HepG2 (cell line): ENCODE data around the gene C11orf91. TPM values are rescaled to one million over a fixed set of nuclear protein-coding genes. Genes with fewer than 3 reads are reported as not detected.

ENCODE experiments used
- CC2D1A ChIP-seq: sonication (generic); formaldehyde crosslinking; IDR thresholded peaks from 2 replicates; pipeline ENCODE4 v1.8.1; 2023; ENCODE audit warnings: mild to moderate bottlenecking, missing genetic modification reagents
- CEBPB ChIP-seq: IDR thresholded peaks from 2 replicates; pipeline ENCODE4 v1.6.1; 2011; ENCODE audit warnings: low read depth, low read length, improper control_type of control experiment, borderline replicate concordance
- JUND ChIP-seq: sonication (generic); formaldehyde crosslinking; IDR thresholded peaks from 2 replicates; pipeline ENCODE4 v1.8.0; 2022; ENCODE audit warnings: mild to moderate bottlenecking, missing genetic modification reagents
- MYC ChIP-seq: sonication (generic); formaldehyde crosslinking; IDR thresholded peaks from 2 replicates; pipeline ENCODE4 v1.9.0; 2021; ENCODE audit warnings: missing genetic modification reagents, borderline replicate concordance
- PAWR ChIP-seq: sonication (generic); formaldehyde crosslinking; IDR thresholded peaks from 2 replicates; pipeline ENCODE4 v1.4.0; 2020; ENCODE audit warnings: missing genetic modification reagents, mild to moderate bottlenecking, borderline replicate concordance
- RBM22 ChIP-seq: fragments of 200-400 bp; formaldehyde crosslinking; optimal IDR thresholded peaks from 2 replicates; pipeline ENCODE3; 2017; ENCODE audit warnings: mild to moderate bottlenecking, low read length, moderate library complexity
- RFX1 ChIP-seq: fragments of 450-650 bp; IDR thresholded peaks from 2 replicates; pipeline ENCODE4 v1.6.1; 2017
- SMAD1 ChIP-seq: sonication (generic); formaldehyde crosslinking; IDR thresholded peaks from 2 replicates; pipeline ENCODE4 v1.4.0; 2020; ENCODE audit warnings: missing genetic modification reagents, low read depth, mild to moderate bottlenecking, borderline replicate concordance
- ZEB1 ChIP-seq: IDR thresholded peaks from 2 replicates; pipeline ENCODE4 v1.6.1; 2012; ENCODE audit warnings: mild to moderate bottlenecking, low read depth, inconsistent platforms; ENCODE audit not compliant: insufficient replicate concordance
- ZMYM2 ChIP-seq: sonication (generic); formaldehyde crosslinking; IDR thresholded peaks from 2 replicates; pipeline ENCODE4 v1.8.0; 2022; ENCODE audit warnings: mild to moderate bottlenecking, missing genetic modification reagents
- ZNF3 ChIP-seq: IDR thresholded peaks from 2 replicates; pipeline ENCODE4 v1.7.0; 2017; ENCODE audit warnings: inconsistent platforms
- ZNF326 ChIP-seq: sonication (generic); formaldehyde crosslinking; IDR thresholded peaks from 2 replicates; pipeline ENCODE4 v1.4.0; 2020; ENCODE audit warnings: missing genetic modification reagents, borderline replicate concordance
- ZNF589 ChIP-seq: sonication (generic); formaldehyde crosslinking; conservative IDR thresholded peaks from 2 replicates; pipeline ENCODE4 v1.8.0; 2022; ENCODE audit warnings: mild to moderate bottlenecking, moderate library complexity, missing genetic modification reagents
- ZNF614 ChIP-seq: IDR thresholded peaks from 2 replicates; pipeline ENCODE4 v1.6.1; 2018; ENCODE audit warnings: missing biosample characterization, missing genetic modification reagents, inconsistent platforms, borderline replicate concordance
- polyA plus RNA-seq, 8 experiments: library from polyadenylated mRNA; depleted of rRNA in 3 of 8; stranded (reverse) in 7 of 8; unstranded in 1 of 8; fragments of >200 nt; fragmentation: Illumina TruSeq in 4 of 8; extraction: Trizol in 4 of 8; gene quantifications; 2 replicates each; pipeline versions ENCODE4 v1.2.1 to v1.2.3, GENCODE V29; 2011 to 2016; ENCODE audit warnings: low read depth in 4 of 8, missing spikeins in 1 of 8, mixed read lengths in 1 of 8; ENCODE audit not compliant: insufficient read depth in 1 of 8
- total RNA-seq, 5 experiments: library from RNA; depleted of rRNA; stranded (reverse); fragments of >200 nt; fragmentation: Illumina TruSeq; extraction: Trizol; gene quantifications; 2 replicates each; pipeline ENCODE4 v1.2.3, GENCODE V29; 2016; ENCODE audit warnings: low read depth in 1 of 5
- TF ChIP-seq, protein P1 (sequence below): sonication (generic); formaldehyde crosslinking; IDR thresholded peaks from 2 replicates; pipeline ENCODE4 v1.8.0; 2022; ENCODE audit warnings: low read depth, missing genetic modification reagents
- TF ChIP-seq, protein P2 (sequence below): sonication (generic); formaldehyde crosslinking; IDR thresholded peaks from 2 replicates; pipeline ENCODE4 v1.5.0; 2020; ENCODE audit warnings: missing genetic modification reagents
- TF ChIP-seq, protein P3 (sequence below): sonication (generic); formaldehyde crosslinking; IDR thresholded peaks from 2 replicates; pipeline ENCODE4 v1.8.0; 2022; ENCODE audit warnings: missing genetic modification reagents, mild to moderate bottlenecking, moderate library complexity, borderline replicate concordance
- TF ChIP-seq, protein P4 (sequence below): sonication (generic); formaldehyde crosslinking; IDR thresholded peaks from 2 replicates; pipeline ENCODE4 v1.4.0; 2020; ENCODE audit warnings: missing genetic modification reagents, borderline replicate concordance
- TF ChIP-seq, protein P5 (sequence below): IDR thresholded peaks from 2 replicates; pipeline ENCODE4 v1.6.1; 2016; ENCODE audit warnings: missing genetic modification reagents, missing compliant biosample characterization
- TF ChIP-seq, protein P6 (sequence below): sonication (generic); formaldehyde crosslinking; IDR thresholded peaks from 2 replicates; pipeline ENCODE4 v1.5.0; 2020; ENCODE audit warnings: mild to moderate bottlenecking, missing genetic modification reagents, borderline replicate concordance

Gene C11orf91
- total and polyA plus RNA-seq, 2 of the 13 experiments (the other 11 are each of a cell fraction or from before 2014, with no cell fraction given), result 0.35 TPM; not detected in 1

DNA sequence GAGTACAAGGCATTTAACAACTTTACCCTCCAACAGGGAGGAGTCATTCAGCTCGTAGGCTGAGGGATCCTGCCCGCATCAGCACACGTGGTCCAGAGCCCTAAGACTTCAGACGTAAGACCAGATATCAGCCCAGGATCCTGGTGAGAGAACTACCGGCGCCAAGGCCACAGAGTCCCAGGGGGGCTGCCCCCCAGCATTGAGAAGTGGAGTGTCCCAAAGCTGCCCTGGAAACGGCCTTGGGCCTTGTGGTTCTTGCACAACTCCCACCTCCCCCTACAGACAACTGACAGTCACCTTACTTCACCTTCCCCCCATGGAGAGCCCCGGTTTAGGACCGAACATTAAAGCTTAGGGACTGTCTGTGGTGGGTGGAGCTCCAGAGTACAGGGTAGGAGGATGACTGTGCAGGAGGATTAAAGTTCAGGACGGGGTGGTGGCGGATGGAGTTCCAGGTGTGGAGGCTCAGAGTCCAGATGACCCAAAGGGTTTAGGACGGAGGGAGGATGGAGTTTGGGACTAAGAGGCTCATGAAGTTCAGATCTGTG is 1.0 kb downstream of the C11orf91 start (continued):
- peak; percentile 32 for TF ChIP-seq RBM22
- TF ChIP-seq CC2D1A (CRISPR knock-in tag), result 0 out of 2 replicates have a peak, but pooled peaks have one; percentile 51
- no peak for TF ChIP-seq PAWR (CRISPR knock-in tag)
- peak; percentile 26; the same call in 1 of the 2 replicates for TF ChIP-seq ZNF614 (CRISPR knock-in tag)
- TF ChIP-seq ZNF3, result peak; percentile 77; the same call in 1 of the 2 replicates
- no peak for TF ChIP-seq ZNF326 (CRISPR knock-in tag)
- TF ChIP-seq, protein P1, sequence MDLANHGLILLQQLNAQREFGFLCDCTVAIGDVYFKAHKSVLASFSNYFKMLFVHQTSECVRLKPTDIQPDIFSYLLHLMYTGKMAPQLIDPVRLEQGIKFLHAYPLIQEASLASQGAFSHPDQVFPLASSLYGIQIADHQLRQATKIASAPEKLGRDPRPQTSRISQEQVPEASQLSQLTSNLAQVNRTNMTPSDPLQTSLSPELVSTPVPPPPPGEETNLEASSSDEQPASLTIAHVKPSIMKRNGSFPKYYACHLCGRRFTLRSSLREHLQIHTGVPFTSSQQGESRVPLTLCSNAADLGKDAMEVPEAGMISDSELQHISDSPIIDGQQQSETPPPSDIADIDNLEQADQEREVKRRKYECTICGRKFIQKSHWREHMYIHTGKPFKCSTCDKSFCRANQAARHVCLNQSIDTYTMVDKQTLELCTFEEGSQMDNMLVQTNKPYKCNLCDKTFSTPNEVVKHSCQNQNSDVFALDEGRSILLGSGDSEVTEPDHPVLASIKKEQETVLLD (CRISPR knock-in tag), result no peak
- 0 out of 2 replicates have a peak, but pooled peaks have one; percentile 61 for TF ChIP-seq ZNF589 (CRISPR knock-in tag)
- peak; percentile 66 for TF ChIP-seq ZEB1
- TF ChIP-seq, protein P2, sequence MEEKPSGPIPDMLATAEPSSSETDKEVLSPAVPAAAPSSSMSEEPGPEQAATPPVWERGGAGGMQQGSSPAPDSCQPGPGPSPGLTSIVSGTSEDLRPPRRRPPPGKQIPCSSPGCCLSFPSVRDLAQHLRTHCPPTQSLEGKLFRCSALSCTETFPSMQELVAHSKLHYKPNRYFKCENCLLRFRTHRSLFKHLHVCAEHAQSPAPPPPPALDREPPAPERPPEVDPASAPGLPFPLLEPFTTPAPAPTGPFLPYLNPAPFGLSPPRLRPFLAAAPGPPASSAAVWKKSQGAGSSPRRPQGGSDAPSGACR (CRISPR knock-in tag), result peak; percentile 35; the same call in 1 of the 2 replicates
- TF ChIP-seq CEBPB, result peak; percentile 97
- TF ChIP-seq, protein P3, sequence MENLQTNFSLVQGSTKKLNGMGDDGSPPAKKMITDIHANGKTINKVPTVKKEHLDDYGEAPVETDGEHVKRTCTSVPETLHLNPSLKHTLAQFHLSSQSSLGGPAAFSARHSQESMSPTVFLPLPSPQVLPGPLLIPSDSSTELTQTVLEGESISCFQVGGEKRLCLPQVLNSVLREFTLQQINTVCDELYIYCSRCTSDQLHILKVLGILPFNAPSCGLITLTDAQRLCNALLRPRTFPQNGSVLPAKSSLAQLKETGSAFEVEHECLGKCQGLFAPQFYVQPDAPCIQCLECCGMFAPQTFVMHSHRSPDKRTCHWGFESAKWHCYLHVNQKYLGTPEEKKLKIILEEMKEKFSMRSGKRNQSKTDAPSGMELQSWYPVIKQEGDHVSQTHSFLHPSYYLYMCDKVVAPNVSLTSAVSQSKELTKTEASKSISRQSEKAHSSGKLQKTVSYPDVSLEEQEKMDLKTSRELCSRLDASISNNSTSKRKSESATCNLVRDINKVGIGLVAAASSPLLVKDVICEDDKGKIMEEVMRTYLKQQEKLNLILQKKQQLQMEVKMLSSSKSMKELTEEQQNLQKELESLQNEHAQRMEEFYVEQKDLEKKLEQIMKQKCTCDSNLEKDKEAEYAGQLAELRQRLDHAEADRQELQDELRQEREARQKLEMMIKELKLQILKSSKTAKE (CRISPR knock-in tag), result peak; percentile 89
- TF ChIP-seq, protein P4, sequence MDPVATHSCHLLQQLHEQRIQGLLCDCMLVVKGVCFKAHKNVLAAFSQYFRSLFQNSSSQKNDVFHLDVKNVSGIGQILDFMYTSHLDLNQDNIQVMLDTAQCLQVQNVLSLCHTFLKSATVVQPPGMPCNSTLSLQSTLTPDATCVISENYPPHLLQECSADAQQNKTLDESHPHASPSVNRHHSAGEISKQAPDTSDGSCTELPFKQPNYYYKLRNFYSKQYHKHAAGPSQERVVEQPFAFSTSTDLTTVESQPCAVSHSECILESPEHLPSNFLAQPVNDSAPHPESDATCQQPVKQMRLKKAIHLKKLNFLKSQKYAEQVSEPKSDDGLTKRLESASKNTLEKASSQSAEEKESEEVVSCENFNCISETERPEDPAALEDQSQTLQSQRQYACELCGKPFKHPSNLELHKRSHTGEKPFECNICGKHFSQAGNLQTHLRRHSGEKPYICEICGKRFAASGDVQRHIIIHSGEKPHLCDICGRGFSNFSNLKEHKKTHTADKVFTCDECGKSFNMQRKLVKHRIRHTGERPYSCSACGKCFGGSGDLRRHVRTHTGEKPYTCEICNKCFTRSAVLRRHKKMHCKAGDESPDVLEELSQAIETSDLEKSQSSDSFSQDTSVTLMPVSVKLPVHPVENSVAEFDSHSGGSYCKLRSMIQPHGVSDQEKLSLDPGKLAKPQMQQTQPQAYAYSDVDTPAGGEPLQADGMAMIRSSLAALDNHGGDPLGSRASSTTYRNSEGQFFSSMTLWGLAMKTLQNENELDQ (CRISPR knock-in tag), result no peak
- 0 out of 2 replicates have a peak, but pooled peaks have one; percentile 41 for TF ChIP-seq ZMYM2 (CRISPR knock-in tag)
- 0 out of 2 replicates have a peak, but pooled peaks have one; percentile 42 for TF ChIP-seq SMAD1 (CRISPR knock-in tag)
- TF ChIP-seq, protein P5, sequence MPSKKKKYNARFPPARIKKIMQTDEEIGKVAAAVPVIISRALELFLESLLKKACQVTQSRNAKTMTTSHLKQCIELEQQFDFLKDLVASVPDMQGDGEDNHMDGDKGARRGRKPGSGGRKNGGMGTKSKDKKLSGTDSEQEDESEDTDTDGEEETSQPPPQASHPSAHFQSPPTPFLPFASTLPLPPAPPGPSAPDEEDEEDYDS (CRISPR knock-in tag), result peak; percentile 85
- peak; percentile 71 for TF ChIP-seq RFX1
- peak; percentile 70; the same call in 1 of the 2 replicates for TF ChIP-seq JUND (CRISPR knock-in tag)
- TF ChIP-seq MYC (CRISPR knock-in tag), result peak; percentile 57; the same call in 1 of the 2 replicates
- TF ChIP-seq, protein P6, sequence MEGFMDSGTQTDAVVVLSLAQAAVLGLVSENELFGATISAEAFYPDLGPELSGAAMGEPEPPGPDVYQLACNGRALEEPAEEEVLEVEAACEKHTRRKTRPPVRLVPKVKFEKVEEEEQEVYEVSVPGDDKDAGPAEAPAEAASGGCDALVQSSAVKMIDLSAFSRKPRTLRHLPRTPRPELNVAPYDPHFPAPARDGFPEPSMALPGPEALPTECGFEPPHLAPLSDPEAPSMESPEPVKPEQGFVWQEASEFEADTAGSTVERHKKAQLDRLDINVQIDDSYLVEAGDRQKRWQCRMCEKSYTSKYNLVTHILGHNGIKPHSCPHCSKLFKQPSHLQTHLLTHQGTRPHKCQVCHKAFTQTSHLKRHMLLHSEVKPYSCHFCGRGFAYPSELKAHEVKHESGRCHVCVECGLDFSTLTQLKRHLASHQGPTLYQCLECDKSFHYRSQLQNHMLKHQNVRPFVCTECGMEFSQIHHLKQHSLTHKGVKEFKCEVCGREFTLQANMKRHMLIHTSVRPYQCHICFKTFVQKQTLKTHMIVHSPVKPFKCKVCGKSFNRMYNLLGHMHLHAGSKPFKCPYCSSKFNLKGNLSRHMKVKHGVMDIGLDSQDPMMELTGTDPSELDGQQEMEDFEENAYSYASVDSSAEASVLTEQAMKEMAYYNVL (CRISPR knock-in tag), result 0 out of 2 replicates have a peak, but pooled peaks have one; percentile 55
